Testis (tissue), 2 donors: Measurements from ENCODE around the gene TUT4.

Experiments
- CTCF ChIP-seq, 3 experiments: fragments of 450-650 bp in 2 of 3; fragments of 200-600 bp in 1 of 3; sonication (generic) in 1 of 3; IDR thresholded peaks; one replicate each; pipeline ENCODE4 v1.5.1; 2016 to 2019; ENCODE audit warnings: antibody characterized with exemption in 3 of 3, mild to moderate bottlenecking in 2 of 3, moderate library complexity in 1 of 3
- POLR2A ChIP-seq: fragments of 450-650 bp; IDR thresholded peaks from one replicate; pipeline ENCODE4 v1.6.1; 2017; ENCODE audit warnings: antibody characterized with exemption, mild to moderate bottlenecking, moderate library complexity

- TF ChIP-seq CTCF (IDR thresholded peaks at IDR 0.05) (no peak), POLR2A (no peak)
These were observed 32.7 kb downstream of the TUT4 start for GRCh38 chr1:52520148-52520547.
